NCI-H82 treated with DMSO at 0.1 percent for 48 hours (cell line): Measurements from ENCODE around the gene PTPN4.

Experiments
- DNase-seq: peaks from one replicate; lab custom pipeline; 2025; ENCODE audit not compliant: unreplicated experiment; lab: John Stamatoyannopoulos, UW

Gene PTPN4, protein sequence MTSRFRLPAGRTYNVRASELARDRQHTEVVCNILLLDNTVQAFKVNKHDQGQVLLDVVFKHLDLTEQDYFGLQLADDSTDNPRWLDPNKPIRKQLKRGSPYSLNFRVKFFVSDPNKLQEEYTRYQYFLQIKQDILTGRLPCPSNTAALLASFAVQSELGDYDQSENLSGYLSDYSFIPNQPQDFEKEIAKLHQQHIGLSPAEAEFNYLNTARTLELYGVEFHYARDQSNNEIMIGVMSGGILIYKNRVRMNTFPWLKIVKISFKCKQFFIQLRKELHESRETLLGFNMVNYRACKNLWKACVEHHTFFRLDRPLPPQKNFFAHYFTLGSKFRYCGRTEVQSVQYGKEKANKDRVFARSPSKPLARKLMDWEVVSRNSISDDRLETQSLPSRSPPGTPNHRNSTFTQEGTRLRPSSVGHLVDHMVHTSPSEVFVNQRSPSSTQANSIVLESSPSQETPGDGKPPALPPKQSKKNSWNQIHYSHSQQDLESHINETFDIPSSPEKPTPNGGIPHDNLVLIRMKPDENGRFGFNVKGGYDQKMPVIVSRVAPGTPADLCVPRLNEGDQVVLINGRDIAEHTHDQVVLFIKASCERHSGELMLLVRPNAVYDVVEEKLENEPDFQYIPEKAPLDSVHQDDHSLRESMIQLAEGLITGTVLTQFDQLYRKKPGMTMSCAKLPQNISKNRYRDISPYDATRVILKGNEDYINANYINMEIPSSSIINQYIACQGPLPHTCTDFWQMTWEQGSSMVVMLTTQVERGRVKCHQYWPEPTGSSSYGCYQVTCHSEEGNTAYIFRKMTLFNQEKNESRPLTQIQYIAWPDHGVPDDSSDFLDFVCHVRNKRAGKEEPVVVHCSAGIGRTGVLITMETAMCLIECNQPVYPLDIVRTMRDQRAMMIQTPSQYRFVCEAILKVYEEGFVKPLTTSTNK

DNA sequence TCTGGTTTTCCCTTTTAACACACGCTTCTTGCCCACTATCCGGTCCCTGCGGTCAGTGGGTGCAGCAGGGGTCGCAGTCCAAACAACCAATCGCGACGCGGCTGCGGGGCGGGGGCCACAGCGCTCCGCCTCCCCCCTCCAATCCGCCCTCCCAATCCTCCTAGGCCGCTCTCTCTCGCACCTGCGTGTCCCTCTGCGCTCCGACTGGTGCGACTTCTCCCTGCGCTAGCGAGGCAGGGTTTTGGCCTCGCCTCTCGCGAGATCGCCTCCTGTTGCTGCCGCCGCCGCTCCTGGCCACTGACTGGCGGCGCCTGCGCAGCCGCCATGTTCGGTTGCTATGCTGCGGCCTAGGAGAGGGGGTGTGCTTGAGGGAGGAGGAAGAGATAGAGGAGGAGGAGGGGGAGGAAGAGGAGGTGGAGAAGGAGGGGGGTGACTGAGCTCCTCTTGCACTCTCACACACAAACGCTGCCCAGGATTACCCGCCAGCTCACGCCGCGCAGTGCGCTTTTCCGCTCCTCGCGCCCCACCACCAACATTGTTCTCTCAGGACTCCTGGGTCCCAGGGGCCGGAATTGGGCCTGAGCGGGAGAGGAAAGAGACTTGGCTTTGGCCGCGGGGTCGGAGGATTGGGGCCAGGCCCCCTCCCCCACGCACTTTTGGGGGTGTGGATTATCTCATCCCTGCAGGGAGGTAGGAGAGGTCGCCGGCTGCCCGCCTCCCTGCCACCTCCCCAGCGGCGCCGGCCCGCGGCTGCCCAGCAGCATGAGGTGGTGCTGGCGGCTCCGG lies at the start of gene PTPN4:
Gene PTPN4, plus strand, starts transcription at position 472 of the 786 bp plus-strand sequence. CDS start 49,932 bp downstream, outside the sequence.
- peak; percentile 99 for DNase-seq

DNA sequence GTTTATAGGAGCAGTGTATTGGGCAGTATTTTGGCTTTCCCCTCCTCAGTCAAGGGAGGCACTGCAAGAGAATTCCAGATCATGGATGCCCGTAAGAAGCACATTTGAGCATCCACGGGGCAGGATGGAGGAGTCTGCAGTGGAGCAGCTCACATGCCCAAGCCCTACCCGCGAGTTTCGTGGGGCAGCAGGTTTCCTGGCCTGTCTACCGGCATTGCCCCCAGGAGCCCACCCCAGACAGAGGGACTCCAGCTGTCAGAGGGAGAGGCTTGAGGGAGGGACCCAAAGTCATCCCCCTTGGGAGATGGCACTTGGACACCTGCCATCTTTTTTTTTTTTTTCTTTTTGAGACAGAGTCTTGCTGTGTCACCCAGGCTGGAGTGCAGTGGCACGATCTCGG lies 49.4 kb upstream of the PTPN4 start:
- no peak for DNase-seq

DNA sequence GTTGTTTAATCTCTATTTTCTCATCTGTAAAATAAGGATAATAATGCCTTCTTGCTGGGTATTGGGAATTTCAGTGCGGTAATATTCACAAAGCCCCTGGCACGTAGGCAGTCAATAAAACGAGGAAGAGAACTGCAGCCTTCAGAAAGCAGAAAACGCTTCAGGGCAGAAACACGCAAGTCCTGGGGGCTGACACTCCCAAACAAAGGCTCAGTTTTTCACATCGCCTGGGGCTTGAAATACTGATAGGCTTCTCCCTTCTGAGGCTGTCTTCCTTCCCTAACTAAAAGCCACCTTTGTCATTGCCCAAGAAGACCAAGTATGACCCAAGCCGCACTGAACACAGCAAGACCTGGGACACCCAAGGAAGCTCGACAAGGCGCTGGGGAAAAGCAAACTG lies 48.4 kb upstream of the PTPN4 start:
- no peak for DNase-seq

DNA sequence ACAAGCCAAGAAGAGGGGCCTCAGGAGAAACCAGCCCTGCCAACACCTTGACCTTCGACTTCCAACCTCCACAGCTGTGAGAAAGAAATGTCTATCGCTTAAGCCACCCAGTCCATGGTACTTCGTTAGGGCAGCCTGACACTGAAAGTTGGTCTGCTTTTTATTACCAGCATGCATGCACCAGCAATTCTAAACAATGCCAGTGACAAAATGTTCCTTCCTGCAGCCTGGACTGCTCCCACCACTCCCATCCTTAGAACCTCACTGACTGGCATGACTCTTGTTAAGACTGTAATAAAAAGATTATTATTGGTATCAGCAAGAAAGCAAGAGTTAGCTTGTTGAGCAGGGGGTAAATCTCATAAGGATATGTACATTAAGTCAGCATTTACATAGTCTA lies 47.2 kb upstream of the PTPN4 start:
- DNase-seq: no peak

DNA sequence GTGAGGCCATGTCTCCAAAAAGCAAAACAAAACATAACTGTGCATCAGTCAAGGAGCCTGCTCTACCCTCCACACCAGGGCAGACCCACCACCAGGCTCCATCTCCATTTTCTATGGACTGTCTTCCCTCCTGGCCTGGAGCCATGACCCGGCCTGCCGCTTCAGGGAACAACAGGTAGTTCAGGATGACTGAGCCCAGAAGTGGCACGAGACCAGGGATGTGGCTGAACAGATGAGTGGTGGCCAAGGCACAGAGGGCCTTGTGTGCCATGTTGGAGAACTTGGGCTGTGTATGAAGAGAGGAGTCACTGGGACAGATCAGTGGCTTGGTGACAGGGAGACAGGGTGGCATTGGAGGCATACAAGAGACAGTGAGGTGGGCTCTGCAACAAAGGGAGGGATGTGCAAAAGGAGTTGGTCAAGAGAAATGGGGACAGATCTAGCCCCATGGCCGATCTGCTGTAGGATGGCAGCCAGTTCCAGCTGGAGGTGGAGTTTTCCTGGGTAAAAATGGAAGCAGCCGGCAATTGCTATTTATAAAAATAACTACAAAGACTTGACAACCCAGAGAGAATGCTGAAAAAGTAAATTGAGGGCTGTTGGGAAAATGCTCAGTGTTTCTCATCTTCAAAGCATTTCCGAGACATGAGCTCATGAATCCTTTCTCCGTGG lies 45.8 kb upstream of the PTPN4 start:
- no peak for DNase-seq

DNA sequence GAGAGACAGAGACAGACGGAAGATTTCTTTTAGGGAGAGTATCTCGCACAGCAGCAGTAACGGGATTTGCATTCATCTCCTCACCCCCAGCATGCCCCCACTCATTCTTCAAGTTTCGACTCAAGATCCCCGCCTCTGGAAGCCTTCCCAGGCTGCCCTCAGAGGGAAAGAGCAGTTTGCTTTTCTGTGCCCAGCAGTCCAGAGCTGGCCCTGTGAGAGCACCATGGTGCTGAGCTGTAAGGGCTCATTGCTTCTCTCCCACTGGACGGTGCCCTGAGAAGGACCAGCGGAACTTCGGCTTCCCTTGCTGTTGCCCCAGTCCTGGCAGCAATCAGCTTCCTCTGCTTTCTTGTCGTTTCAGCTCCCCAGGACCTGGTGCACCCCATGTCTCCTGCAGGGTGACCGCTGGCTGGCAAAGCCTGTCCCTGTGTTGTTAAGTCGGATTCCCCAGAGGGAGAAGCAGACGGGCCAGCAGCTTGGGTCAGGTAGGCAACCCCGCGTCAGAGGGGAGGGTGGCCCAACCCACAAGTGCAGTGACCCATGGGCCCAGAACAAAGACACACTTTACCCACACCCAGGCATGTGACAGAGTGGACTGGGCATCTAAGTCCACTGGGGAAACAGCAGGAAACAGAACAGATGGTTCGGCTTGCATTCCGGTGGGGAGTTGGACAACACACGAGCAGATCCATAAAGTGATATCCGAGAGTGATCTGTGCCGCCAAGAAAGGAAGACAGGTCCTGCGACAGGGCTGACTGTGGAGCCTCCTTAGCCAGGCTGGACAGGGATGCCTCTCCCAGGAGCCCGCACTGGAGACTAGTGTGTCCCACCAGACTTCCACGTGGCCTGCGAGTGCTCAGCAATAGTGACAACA lies 44.1 kb upstream of the PTPN4 start:
- DNase-seq: no peak

DNA sequence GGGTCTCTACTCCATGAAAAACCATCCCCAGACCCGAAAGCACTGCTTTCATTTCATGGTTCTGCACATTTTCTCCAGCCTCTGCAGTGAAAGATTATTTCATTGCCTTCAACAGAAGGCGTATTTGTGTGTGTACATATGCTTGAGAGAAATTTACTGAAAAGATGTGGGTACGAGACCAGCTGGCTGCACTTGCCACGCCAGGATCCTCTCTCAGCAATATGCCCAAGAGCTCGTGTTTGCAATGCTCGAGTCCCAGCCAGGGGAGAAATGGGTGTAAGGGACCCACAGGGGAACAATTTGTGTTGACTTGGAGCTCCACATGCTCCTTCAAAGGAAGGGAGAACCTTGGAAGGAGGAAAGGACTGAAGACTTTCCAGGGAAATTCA lies 43.4 kb upstream of the PTPN4 start:
- DNase-seq: no peak

DNA sequence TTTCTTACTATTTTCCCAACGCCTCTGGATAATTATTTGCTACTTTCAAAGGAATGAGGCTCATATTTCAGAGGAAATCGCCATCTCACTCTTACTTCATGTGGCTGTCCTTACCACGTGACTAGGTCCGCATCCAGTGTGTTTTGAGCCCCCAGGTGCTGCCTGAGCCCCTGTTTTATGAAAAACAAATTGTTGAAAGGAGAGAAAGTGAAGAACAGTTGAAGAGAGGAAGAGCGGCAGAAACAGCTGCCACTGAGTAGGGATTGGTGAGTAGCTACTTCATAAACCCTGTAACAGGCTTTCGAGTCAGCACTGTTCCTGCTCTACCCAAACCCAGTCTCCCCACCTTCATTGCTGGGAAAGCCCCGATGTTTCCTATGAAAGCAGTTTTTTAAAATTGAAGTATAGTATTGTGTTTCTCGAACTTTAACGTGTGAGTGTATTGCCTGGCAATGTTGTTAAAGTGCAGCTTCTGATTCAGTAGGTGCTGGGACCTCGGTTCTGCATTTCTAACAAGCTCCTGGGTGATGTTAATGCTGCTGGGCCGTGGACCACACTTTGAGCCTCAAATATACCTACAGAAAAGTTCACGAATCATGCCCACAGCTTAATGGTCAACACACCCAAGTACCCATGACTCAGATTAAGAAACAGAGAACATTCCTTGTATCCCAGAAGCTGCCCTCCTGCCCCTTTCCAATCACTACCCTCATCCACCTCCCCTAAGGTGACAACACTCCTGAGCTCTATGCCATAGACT lies 41.0 kb upstream of the PTPN4 start:
- no peak for DNase-seq

DNA sequence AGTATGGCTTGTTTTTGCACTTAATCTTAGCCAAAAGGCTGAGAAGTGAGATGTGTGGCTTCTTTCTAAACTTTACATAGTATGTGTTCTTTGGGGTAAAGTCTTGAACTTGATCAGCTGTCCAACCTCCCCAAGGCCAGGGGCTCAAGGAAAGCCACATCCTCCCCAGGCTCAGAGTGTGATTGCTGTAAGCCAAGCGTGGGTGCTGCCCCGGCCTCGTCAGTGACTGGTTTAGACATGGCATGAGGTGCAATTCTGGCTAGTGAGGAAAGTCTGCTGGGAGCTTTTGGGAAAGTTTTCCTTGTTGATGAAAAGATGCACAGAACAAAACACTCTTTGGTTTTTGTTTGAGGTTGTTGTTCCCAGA lies 40.5 kb upstream of the PTPN4 start:
- no peak for DNase-seq

DNA sequence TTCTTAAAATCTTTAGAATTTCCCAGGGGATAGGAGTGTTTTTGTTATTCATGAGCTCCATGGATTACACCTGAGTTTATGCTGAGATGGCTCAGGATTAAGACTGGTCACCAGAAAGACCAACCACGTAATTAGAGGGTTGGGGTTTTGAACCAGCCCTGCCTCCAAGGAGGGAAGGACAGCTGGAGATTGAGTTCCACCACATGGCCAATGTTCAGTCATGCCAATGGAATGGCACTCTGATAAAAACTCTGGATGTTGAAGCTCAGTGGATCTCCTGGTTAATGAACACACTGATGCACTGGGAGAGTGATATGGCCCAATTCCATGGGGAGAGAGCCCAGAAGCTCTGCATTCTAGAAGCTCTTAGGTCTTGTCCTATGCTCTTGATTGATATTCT lies 38.7 kb upstream of the PTPN4 start:
- DNase-seq: no peak

DNA sequence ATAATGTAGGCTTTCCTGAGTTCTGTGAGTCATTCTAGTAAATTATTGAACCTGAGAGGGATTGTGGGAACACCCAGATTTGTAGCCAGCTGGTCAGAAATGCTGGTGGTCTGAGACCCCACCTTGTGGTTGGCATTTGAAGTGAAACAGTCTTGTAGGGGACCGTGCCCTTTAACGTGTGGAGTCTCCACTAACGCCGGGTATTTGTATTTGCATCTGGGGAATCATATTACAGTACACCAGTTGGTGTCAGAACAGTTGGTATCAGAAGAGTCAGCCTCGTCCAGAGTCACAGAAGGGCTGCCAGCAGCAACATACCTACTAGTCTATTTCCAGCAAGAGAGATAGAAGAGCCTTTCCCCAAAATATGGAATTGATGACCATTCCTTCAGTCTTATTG lies 38.3 kb upstream of the PTPN4 start:
- no peak for DNase-seq

DNA sequence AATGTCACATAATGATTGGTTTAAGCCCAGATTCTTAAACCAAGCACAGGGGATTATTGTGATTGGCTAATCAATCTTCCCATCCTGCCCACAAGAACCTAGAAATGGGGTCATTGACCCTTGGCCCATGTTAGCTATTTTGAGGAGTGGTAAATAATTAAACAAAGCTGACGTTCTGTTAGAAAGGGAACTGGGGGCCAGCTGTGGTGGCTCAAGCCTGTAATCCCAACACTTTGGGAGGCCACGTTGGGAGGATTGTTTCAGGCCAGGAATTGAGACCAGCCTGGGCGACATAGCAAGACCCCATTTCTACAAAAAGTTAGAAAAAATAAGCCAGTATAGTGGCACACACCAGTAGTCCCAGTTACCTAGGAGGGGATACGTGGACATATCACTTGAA lies 37.8 kb upstream of the PTPN4 start:
- DNase-seq: no peak

DNA sequence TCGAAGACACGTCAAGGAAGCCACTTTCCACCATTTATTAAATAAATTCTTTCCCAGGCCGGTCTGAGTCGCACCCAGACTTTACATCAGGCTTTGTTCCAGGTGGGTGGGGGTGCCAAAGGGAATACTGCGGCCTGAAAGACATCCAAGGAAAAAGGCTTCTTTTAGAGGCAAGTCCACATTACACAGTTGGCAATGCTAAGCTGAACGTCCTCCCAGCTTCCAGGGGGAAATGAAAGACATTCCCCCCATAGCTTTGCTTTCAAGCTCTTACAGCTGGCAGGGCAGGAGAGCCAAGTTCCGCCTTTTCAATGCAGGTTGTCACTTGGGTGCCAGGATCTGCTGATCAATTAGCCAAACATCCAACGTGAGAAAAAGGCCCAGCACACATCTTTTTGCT lies 36.5 kb upstream of the PTPN4 start:
- no peak for DNase-seq

DNA sequence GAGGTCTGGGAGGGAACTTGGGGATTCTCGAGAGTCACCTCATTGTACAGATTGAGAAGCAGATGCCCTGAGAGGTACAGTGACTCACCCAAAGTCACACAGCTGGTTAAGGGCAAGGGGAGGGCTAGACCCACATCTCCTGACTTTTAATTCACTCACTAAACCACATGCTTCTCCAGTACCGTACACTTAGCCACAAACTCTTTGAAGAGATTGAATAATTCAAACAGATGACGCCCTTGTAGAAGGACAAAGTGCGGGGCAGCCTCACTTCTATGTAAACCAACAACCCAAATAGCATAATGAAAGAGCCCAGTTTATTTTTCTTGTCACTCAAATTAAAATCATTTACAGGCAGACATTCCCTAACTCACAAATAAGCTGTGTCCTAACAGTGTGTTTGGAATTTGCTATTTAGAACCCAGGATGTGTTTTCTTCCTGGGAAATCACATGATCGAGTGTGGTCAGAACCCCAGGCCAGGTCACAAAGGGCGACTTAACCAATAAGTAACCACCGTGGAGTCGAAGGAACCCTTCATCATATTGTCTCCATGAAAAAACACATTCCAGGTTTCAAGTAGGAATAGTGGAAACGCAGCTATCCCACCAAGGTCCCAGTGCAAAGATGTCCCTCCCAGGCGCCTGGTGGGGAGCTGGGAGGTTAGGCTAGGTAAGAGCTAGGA lies 35.8 kb upstream of the PTPN4 start:
- DNase-seq: no peak

DNA sequence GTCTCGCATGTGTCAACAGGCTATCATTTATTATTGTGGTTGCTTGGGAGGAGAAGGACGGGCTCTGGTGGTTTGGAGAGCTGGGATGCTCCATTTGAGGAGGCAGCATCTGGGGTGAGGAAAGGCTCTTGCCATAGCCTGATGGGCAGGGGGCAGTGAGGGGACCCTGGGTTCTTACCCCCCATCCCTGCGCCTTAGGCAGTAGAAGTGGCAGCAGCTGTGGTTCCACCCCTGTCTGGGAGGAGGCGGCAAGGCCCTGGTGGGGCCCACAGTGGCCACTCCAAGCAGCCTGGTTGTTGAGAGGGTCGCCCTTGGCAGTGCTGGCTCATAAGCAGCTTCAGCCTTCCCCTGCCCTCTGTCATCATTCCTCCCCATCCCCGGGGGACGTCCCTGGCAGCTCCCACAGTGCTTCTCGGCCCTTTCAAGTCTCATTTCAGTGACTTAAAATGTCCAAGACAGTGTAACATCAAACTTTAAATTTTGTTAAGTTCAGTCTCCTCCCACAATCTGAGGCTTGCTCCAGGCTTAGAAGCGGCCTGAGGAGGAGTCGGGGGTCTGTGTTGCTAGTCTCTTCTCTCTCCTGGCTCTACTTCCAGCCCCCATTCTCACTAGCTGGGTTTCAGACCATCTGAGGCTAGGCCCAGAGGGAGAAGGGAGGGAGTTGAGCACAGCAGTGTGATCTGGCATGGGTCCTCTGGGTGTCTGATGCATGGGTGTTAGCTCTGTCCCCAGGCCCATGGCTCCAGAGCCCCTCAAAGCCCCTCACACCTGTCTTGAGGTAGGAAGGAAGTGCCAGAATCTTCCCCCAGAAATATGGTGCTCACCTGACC lies 34.9 kb upstream of the PTPN4 start:
- DNase-seq: no peak

DNA sequence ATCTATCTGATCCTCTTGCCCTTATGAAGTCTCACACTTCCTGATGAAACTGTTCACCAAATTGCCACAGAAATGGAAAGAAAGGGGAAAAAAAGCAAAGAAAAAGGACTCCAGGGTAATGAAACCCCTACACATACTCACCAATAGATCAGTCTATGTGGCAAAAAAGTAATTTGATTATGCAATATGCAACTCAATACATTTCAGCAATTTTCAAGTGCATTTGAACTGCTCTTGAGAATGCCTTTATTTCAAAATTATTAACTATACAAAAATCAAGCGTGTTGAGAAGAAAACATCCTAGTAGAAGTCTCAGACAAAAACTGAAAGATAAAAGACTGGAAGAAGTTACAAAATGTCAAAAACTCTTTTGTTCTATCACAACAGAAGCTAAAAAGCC lies 32.2 kb upstream of the PTPN4 start:
- DNase-seq: no peak

DNA sequence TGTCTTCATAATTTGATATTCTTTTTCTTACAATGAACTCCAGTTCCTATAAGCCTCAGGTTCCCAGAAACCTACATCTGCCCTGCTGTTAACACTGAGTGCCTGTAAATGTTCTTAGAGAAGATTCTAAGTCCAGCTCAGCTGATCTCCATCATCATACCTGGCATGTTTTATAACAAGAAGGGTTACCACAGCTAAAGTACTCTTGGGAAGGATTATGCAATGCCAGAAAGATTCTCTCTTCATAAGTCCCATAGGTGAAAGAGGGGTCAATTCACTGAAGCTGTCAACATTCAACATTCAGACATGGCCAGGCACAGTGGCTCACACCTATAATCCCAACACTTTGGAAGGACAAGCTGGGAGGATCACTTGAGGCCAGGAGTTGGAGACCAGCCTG lies 31.3 kb upstream of the PTPN4 start:
- no peak for DNase-seq

DNA sequence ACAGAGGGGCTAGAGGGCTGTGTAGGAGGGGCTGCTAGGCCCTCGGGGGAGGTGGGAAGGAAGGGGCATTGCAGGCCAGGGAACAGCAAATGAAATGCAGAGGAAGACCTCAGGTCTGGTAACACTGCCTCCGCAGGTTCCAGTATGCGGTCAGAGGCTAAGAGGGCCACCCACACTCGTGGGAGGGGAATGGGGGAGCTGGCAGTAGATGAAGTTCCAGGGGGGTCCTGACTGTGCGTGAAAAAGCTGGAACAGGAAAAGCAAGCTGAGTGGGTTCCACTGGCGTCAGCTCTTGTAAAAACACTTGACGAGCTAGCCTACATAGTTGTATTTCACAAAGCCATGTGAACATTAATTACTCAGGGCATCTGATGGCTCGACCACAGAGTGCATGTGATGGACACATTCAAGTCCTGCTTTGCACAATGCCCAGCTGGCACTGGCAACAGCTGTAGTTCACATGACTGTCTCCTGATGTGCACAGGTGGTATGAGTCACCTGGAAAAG lies 29.0 kb upstream of the PTPN4 start:
- DNase-seq: no peak
